ENCODE data around the gene ROGDI.

GRCh38 chr16:4840984-4841383 is 38.6 kb upstream of the ROGDI start:
- TF ChIP-seq CTCF (conservative IDR thresholded peaks at IDR 0.05; ENCODE audit: low read length) (no peak), EZH2phosphoT487 (IDR thresholded peaks at IDR 0.05; ENCODE audit: borderline replicate concordance, low read depth, low read length) (no peak)

Data from OCI-LY7 (cell line).